ENCODE measurements around the gene TFCP2L1. TPM values are rescaled to one million over a fixed set of nuclear protein-coding genes. Genes with fewer than 3 reads are reported as not detected.

The TFCP2L1 gene, protein sequence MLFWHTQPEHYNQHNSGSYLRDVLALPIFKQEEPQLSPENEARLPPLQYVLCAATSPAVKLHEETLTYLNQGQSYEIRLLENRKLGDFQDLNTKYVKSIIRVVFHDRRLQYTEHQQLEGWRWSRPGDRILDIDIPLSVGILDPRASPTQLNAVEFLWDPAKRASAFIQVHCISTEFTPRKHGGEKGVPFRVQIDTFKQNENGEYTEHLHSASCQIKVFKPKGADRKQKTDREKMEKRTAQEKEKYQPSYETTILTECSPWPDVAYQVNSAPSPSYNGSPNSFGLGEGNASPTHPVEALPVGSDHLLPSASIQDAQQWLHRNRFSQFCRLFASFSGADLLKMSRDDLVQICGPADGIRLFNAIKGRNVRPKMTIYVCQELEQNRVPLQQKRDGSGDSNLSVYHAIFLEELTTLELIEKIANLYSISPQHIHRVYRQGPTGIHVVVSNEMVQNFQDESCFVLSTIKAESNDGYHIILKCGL
- total RNA-seq (2021), result 1.8 and 1.9 TPM in 2 replicates
- long read RNA-seq, full-length matches to known transcripts, result 4 of 5 reads
- long read RNA-seq, partial matches to known transcripts, result 0 of 5 reads
- long read RNA-seq, other reads (novel, unspliced or antisense), result 1 of 5 reads

- Histone ChIP-seq H2BK20ac (ENCODE audit: low read depth, low read length, poor library complexity, severe bottlenecking) (no peak within 1 kb of the TSS), H3T11ph (ENCODE audit: low read length) (no peak within 1 kb of the TSS), H3K9ac (ENCODE audit: extremely low read depth, insufficient read length, low read length) (no peak within 1 kb of the TSS), H3K79me1 (ENCODE audit: insufficient read depth, low read depth, low read length, poor library complexity, severe bottlenecking) (no peaks in the 10 kb centered on the region), H4K8ac (replicated peaks; ENCODE audit: insufficient read length, low read depth, low read length) (no peak within 1 kb of the TSS), H2BK120ac (ENCODE audit: low read depth, low read length, poor library complexity, severe bottlenecking) (no peak within 1 kb of the TSS), H3K79me2 (ENCODE audit: insufficient read depth, low read length) (no peaks in the 10 kb centered on the region), H3K14ac (ENCODE audit: insufficient read depth, low read length) (no peak within 1 kb of the TSS), H3K4ac (ENCODE audit: low read depth, low read length) (no peak within 1 kb of the TSS), H3K18ac (ENCODE audit: insufficient read length, low read depth, low read length) (no peak within 1 kb of the TSS), H2AK5ac (ENCODE audit: insufficient read length, low read length) (no peak within 1 kb of the TSS), H3K27ac (ENCODE audit: insufficient read length, low read depth, low read length) (no peak within 1 kb of the TSS), H3K4me2 (ENCODE audit: insufficient read depth, insufficient read length, low read length) (peak within 1 kb of the TSS; percentile 29), H4K91ac (ENCODE audit: insufficient read length, low read depth, low read length) (no peak within 1 kb of the TSS), H3K23ac (ENCODE audit: insufficient read length, low read depth, low read length) (no peak within 1 kb of the TSS), H2AFZ (ENCODE audit: low read length) (no peak within 1 kb of the TSS), H2BK15ac (ENCODE audit: low read depth, low read length) (no peak within 1 kb of the TSS), H3K56ac (ENCODE audit: insufficient read length, low read depth, low read length) (no peak within 1 kb of the TSS), H3K4me1 (ENCODE audit: insufficient read depth, low read length) (no peaks in the 10 kb centered on the region), H4K20me1 (ENCODE audit: control insufficient read depth, insufficient read depth, insufficient read length) (no peaks in the 10 kb centered on the region), H2BK12ac (ENCODE audit: insufficient read length, low read depth, low read length) (no peak within 1 kb of the TSS), H4K5ac (ENCODE audit: insufficient read length, low read depth, low read length) (no peak within 1 kb of the TSS), H3K23me2 (ENCODE audit: insufficient read length, low read depth, low read length, poor library complexity, severe bottlenecking) (peaks cover 3% of the 10 kb centered on the region), H3K27me3 (ENCODE audit: insufficient read depth, low read length) (peaks cover 10% of the 10 kb centered on the region; the same call in 1 of the 2 replicates), H3K9me3 (ENCODE audit: control insufficient read depth, low read depth, low read length) (no peaks in the 10 kb centered on the region), H2BK5ac (ENCODE audit: insufficient read length, low read length) (no peak within 1 kb of the TSS)
- H3K27me3 Mint-ChIP-seq (ENCODE audit: low read depth), result peaks cover 54% of the 10 kb centered on the region
- WGBS (ENCODE audit: extremely low coverage, insufficient read length, low lambda C conversion rate), result no CpG with 5 or more reads among the region's 119 CpGs
- peaks cover 0 to 3% of the 10 kb centered on the region in 2 experiments; a peak in 1 of 5 replicates for H3K9me3 Mint-ChIP-seq
- DNase-seq, result peak; percentile 74
- peaks cover 7 to 10% of the 10 kb centered on the region in 2 experiments for H3K4me1 Mint-ChIP-seq
- H3K4me3 Mint-ChIP-seq, result peak within 1 kb of the TSS; percentile 67 to 86
- H3K27ac Mint-ChIP-seq, result no peak within 1 kb of the TSS
- TF ChIP-seq, protein P1, sequence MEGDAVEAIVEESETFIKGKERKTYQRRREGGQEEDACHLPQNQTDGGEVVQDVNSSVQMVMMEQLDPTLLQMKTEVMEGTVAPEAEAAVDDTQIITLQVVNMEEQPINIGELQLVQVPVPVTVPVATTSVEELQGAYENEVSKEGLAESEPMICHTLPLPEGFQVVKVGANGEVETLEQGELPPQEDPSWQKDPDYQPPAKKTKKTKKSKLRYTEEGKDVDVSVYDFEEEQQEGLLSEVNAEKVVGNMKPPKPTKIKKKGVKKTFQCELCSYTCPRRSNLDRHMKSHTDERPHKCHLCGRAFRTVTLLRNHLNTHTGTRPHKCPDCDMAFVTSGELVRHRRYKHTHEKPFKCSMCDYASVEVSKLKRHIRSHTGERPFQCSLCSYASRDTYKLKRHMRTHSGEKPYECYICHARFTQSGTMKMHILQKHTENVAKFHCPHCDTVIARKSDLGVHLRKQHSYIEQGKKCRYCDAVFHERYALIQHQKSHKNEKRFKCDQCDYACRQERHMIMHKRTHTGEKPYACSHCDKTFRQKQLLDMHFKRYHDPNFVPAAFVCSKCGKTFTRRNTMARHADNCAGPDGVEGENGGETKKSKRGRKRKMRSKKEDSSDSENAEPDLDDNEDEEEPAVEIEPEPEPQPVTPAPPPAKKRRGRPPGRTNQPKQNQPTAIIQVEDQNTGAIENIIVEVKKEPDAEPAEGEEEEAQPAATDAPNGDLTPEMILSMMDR (conservative IDR thresholded peaks at IDR 0.05), result no peak
- no peaks in the 10 kb centered on the region for H3K36me3 Mint-ChIP-seq (ENCODE audit: insufficient read depth in 1 of 3, low read depth in 3 of 3)
Measured at GRCh38 chr2:121284463-121285449, at the start of gene TFCP2L1. Gene TFCP2L1, minus strand, starts transcription at chr2:121285202. Its CDS starts 93 bp downstream, at chr2:121285109.

All from H9 (cell line).